ENCODE results near the gene GPC1. TPM values are rescaled to one million over a fixed set of nuclear protein-coding genes. Genes with fewer than 3 reads are reported as not detected.

Gene GPC1
- total and polyA plus RNA-seq, 2 donors (not counting 3 experiments of a cell fraction or from before 2014, with no cell fraction given) = 9.6 to 31.1 TPM

- Histone ChIP-seq H3K4me1 (ENCODE audit: control insufficient read depth, extremely low read depth, insufficient read depth, low read length) (no peaks in the 10 kb centered on the region), H3K27ac (ENCODE audit: insufficient read depth, low read depth, low read length) (no peak overlapping the region), H3K36me3 (ENCODE audit: control insufficient read depth in 2 of 2, extremely low read depth in 1 of 2, insufficient read depth in 2 of 2, low read length in 2 of 2) (no peaks in the 10 kb centered on the region), H3K27me3 (ENCODE audit: control insufficient read depth in 2 of 2, insufficient read depth in 2 of 2, low read length in 2 of 2) (peaks cover 3 to 9% of the 10 kb centered on the region in 2 experiments), H3K4me2 (ENCODE audit: insufficient read depth, low read length) (no peak overlapping the region), H3K9me1 (replicated peaks; ENCODE audit: control insufficient read depth, extremely low read depth, insufficient read depth, low read length) (no peaks in the 10 kb centered on the region), H4K20me1 (replicated peaks; ENCODE audit: control insufficient read depth, extremely low read depth, insufficient read depth, low read length) (no peaks in the 10 kb centered on the region), H3K9me3 (replicated peaks; ENCODE audit: control insufficient read depth, insufficient read depth, low read length) (no peaks in the 10 kb centered on the region), H3K79me2 (ENCODE audit: control insufficient read depth, insufficient read depth, low read length) (no peaks in the 10 kb centered on the region), H3K4me3 (replicated peaks in 1 of 3; ENCODE audit: insufficient read depth in 1 of 3, low read depth in 1 of 3, low read length in 3 of 3) (no peak overlapping the region), H3K9ac (replicated peaks; ENCODE audit: extremely low read depth, insufficient read depth, low read length) (no peak overlapping the region), H2AFZ (ENCODE audit: low read depth, low read length) (no peak overlapping the region)
- intact Hi-C loops (cut with micrococcal nuclease) (no loop called here), dilution Hi-C loops (cut with MboI; ENCODE audit: extremely low pct_ligation_motif_present, low sequenced_read_pairs) (no loop called here)
- TF ChIP-seq JUN (IDR thresholded peaks at IDR 0.05; ENCODE audit: borderline replicate concordance, insufficient read depth, insufficient read length, low read depth) = no peak
- TF ChIP-seq POLR2AphosphoS5 (IDR thresholded peaks at IDR 0.05; ENCODE audit: insufficient read depth, low read depth, low read length) = no peak
- TF ChIP-seq FOS (IDR thresholded peaks at IDR 0.05; ENCODE audit: borderline replicate concordance, insufficient read depth, low read length) = no peak
- TF ChIP-seq MYC (IDR thresholded peaks at IDR 0.05; ENCODE audit: low read depth, low read length) = no peak
- TF ChIP-seq MAX (IDR thresholded peaks at IDR 0.05; ENCODE audit: insufficient read depth, insufficient read length) = no peak
- no peak for TF ChIP-seq POLR2A (IDR thresholded peaks at IDR 0.05; ENCODE audit: low read depth, low read length)
- TF ChIP-seq GATA2 (IDR thresholded peaks at IDR 0.05; ENCODE audit: insufficient read depth, insufficient read length, low read depth, low read length) = no peak
- no peak for TF ChIP-seq EZH2 (IDR thresholded peaks at IDR 0.05; ENCODE audit: borderline replicate concordance, low read depth, low read length, severe bottlenecking)
- TF ChIP-seq CTCF (IDR thresholded peaks at IDR 0.05; ENCODE audit: extremely low read depth in 1 of 2, insufficient read depth in 1 of 2, low read depth in 1 of 2, low read length in 2 of 2) = no peak
- ChIA-PET CTCF (interaction anchor here (2.2 kb wide), 1 partner anchor 323 kb away, joined by 8 read pairs; no protein-coding TSS in a partner anchor), POLR2A (no interaction called here)
- no TSS peak for BruUV-seq (replicated peaks)
- FAIRE-seq (no peak), DNase-seq (ENCODE audit: low read depth, low spot score) (no peak)
Measured at GRCh38 chr2:240517342-240517741, 81.9 kb downstream of the GPC1 start.

MicroRNA genes within 50 kb of the gene (microRNA counts, 767-probe panel; counts per million panel counts)
- microRNA hsa-miR-149-5p = 723 counts per million, percentile 96 among the panel's probes with 10 or more counts

Small RNA genes lying within 50 kb of the gene (microRNA-seq; reads per million reads assigned to microRNA genes)
- 171 reads per million, percentile 63 among the genes with 10 or more reads in this experiment for gene MIR149 (ENCODE audit: borderline number of aligned reads, borderline replicate concordance)

Small RNA genes lying within 50 kb of the gene (small RNA-seq; reads per million reads assigned to genes)
- gene MIR149 (ENCODE audit: insufficient read depth, insufficient read length, low read depth, low replicate concordance) = not detected

Other genes starting within 250 kb of the GPC1 start
- 12.2 and 16.0 TPM in 2 replicates for gene ANKMY1, start 122.3 kb downstream of the GPC1 start, total RNA-seq
- 7.7 and 9.0 TPM in 2 replicates for gene ANKMY1, start 122.3 kb downstream of the GPC1 start, polyA plus RNA-seq
- gene DUSP28, start 124.7 kb downstream of the GPC1 start, total RNA-seq = 2.1 and 2.2 TPM in 2 replicates
- gene DUSP28, start 124.7 kb downstream of the GPC1 start, polyA plus RNA-seq = 4.3 and 5.7 TPM in 2 replicates
- gene RNPEPL1, start 132.8 kb downstream of the GPC1 start, total RNA-seq = 62.1 and 67.1 TPM in 2 replicates
- 35.8 and 47.3 TPM in 2 replicates for gene RNPEPL1, start 132.8 kb downstream of the GPC1 start, polyA plus RNA-seq
- 37.9 and 39.9 TPM in 2 replicates for gene CAPN10, start 151.1 kb downstream of the GPC1 start, total RNA-seq
- 25.2 and 36.7 TPM in 2 replicates for gene CAPN10, start 151.1 kb downstream of the GPC1 start, polyA plus RNA-seq
- 0.25 and 0.33 TPM in 2 replicates for gene GPR35, start 189.8 kb downstream of the GPC1 start, total RNA-seq
- 0.18 TPM in 2 replicates for gene GPR35, start 189.8 kb downstream of the GPC1 start, polyA plus RNA-seq
- not detected in 2 replicates for gene AQP12B, start 247.2 kb downstream of the GPC1 start, total RNA-seq
- gene AQP12B, start 247.2 kb downstream of the GPC1 start, polyA plus RNA-seq = not detected in 2 replicates